Measurements from ENCODE around the gene FTSJ1.

- TF ChIP-seq EZH2 (IDR thresholded peaks at IDR 0.05; ENCODE audit: borderline replicate concordance, low read depth, low read length, severe bottlenecking) (no peak), CTCF (IDR thresholded peaks at IDR 0.05; ENCODE audit: borderline replicate concordance, extremely low read depth, low read length, poor library complexity, severe bottlenecking) (no peak)
These were observed 25.9 kb upstream of the FTSJ1 start for GRCh38 chrX:48450076-48450475.

All from DND-41 (cell line).